Measurements from ENCODE around the gene CLPX. TPM values are rescaled to one million over a fixed set of nuclear protein-coding genes. Genes with fewer than 3 reads are reported as not detected.
A peak's percentile ranks its signal among the peaks of the same experiment; 100 is the strongest.
"Not testable (repeated sequence)": the region's sequence is repeated elsewhere in the genome, so short reads cannot be mapped to it uniquely, and the experiment has no call there.

Gene CLPX
- total RNA-seq, 1 donor from 2014 or later = 53.5 TPM

- no peak overlapping the region for H3K4me3 Mint-ChIP-seq (ENCODE audit: low read depth)
Observed at GRCh38 chr15:65197337-65197645, 12.1 kb upstream of the CLPX start.

GRCh38 chr15:65196637-65197336 lies 11.6 kb upstream of the CLPX start:
- no peaks in the 10 kb centered on the region for H3K36me3 Mint-ChIP-seq (ENCODE audit: low read depth)
- H3K9me3 Mint-ChIP-seq = no peaks in the 10 kb centered on the region
- no peak overlapping the region for H3K27ac Mint-ChIP-seq
- H3K4me3 Mint-ChIP-seq (ENCODE audit: low read depth) = no peak overlapping the region
- no peak for DNase-seq (ENCODE audit: low spot score)
- H3K27me3 Mint-ChIP-seq (ENCODE audit: low read depth) = peaks cover 4% of the 10 kb centered on the region
- no peaks in the 10 kb centered on the region for H3K4me1 Mint-ChIP-seq (ENCODE audit: low read depth)
- intact Hi-C loops (cut with micrococcal nuclease) = no loop called here

More at GRCh38 chr15:65197337-65197645, 12.1 kb upstream of the CLPX start:
- DNase-seq (ENCODE audit: low spot score) = no peak
- H3K27ac Mint-ChIP-seq = no peak overlapping the region
- H3K27me3 Mint-ChIP-seq (ENCODE audit: low read depth) = peaks cover 4% of the 10 kb centered on the region
- H3K4me1 Mint-ChIP-seq (ENCODE audit: low read depth) = no peaks in the 10 kb centered on the region
- intact Hi-C loops (cut with micrococcal nuclease) = no loop called here
- no peaks in the 10 kb centered on the region for H3K9me3 Mint-ChIP-seq
- no peaks in the 10 kb centered on the region for H3K36me3 Mint-ChIP-seq (ENCODE audit: low read depth)

GRCh38 chr15:65195548-65195923 lies 10.4 kb upstream of the CLPX start:
- H3K36me3 Mint-ChIP-seq (ENCODE audit: low read depth) = no peaks in the 10 kb centered on the region
- intact Hi-C loops (cut with micrococcal nuclease) = no loop called here
- no peak overlapping the region for H3K27ac Mint-ChIP-seq
- H3K4me1 Mint-ChIP-seq (ENCODE audit: low read depth) = no peaks in the 10 kb centered on the region
- no peak overlapping the region for H3K4me3 Mint-ChIP-seq (ENCODE audit: low read depth)
- peaks cover 4% of the 10 kb centered on the region for H3K27me3 Mint-ChIP-seq (ENCODE audit: low read depth)
- DNase-seq (ENCODE audit: low spot score) = no peak
- no peaks in the 10 kb centered on the region for H3K9me3 Mint-ChIP-seq

- Mint-ChIP-seq H3K36me3 (ENCODE audit: low read depth) (no peaks in the 10 kb centered on the region), H3K27ac (no peak overlapping the region), H3K4me3 (ENCODE audit: low read depth) (no peak overlapping the region), H3K27me3 (ENCODE audit: low read depth) (no peaks in the 10 kb centered on the region), H3K9me3 (no peaks in the 10 kb centered on the region), H3K4me1 (ENCODE audit: low read depth) (no peaks in the 10 kb centered on the region)
- intact Hi-C loops (cut with micrococcal nuclease) = no loop called here
- no peak for DNase-seq (ENCODE audit: low spot score)
Observed at GRCh38 chr15:65194826-65195547, 9.8 kb upstream of the CLPX start.

GRCh38 chr15:65192016-65192415 lies 6.9 kb upstream of the CLPX start:
- no peaks in the 10 kb centered on the region for H3K36me3 Mint-ChIP-seq (ENCODE audit: low read depth)
- no peaks in the 10 kb centered on the region for H3K4me1 Mint-ChIP-seq (ENCODE audit: low read depth)
- H3K27ac Mint-ChIP-seq = no peak overlapping the region
- H3K9me3 Mint-ChIP-seq = no peaks in the 10 kb centered on the region
- no peaks in the 10 kb centered on the region for H3K27me3 Mint-ChIP-seq (ENCODE audit: low read depth)
- no peak overlapping the region for H3K4me3 Mint-ChIP-seq (ENCODE audit: low read depth)
- intact Hi-C loops (cut with micrococcal nuclease) = no loop called here
- no peak for DNase-seq (ENCODE audit: low spot score)

GRCh38 chr15:65189102-65189740 lies 4.1 kb upstream of the CLPX start:
- peaks cover 6% of the 10 kb centered on the region for H3K4me1 Mint-ChIP-seq (ENCODE audit: low read depth)
- H3K4me3 Mint-ChIP-seq (ENCODE audit: low read depth) = no peak overlapping the region
- no peak for DNase-seq (ENCODE audit: low spot score)
- no peaks in the 10 kb centered on the region for H3K9me3 Mint-ChIP-seq
- H3K27me3 Mint-ChIP-seq (ENCODE audit: low read depth) = no peaks in the 10 kb centered on the region
- no peak overlapping the region for H3K27ac Mint-ChIP-seq
- intact Hi-C loops (cut with micrococcal nuclease) = loop anchor here (1.0 kb wide), 1 partner anchor 108 kb away; no protein-coding TSS in a partner anchor
- H3K36me3 Mint-ChIP-seq (ENCODE audit: low read depth) = peaks cover 2% of the 10 kb centered on the region

- H3K27me3 Mint-ChIP-seq (ENCODE audit: low read depth); DNase-seq (ENCODE audit: low spot score); H3K27ac Mint-ChIP-seq; H3K4me3 Mint-ChIP-seq (ENCODE audit: low read depth); intact Hi-C loops (cut with micrococcal nuclease); H3K36me3 Mint-ChIP-seq (ENCODE audit: low read depth); H3K9me3 Mint-ChIP-seq: not testable (repeated sequence)
- H3K4me1 Mint-ChIP-seq (ENCODE audit: low read depth) = peaks cover 12% of the 10 kb centered on the region
Observed at GRCh38 chr15:65188472-65188871, 3.3 kb upstream of the CLPX start.

GRCh38 chr15:65184305-65184867 lies 756 bp downstream of the CLPX start:
- Mint-ChIP-seq H3K9me3 (no peaks in the 10 kb centered on the region), H3K36me3 (ENCODE audit: low read depth) (peaks cover 21% of the 10 kb centered on the region), H3K4me3 (ENCODE audit: low read depth) (peak overlapping the region; percentile 97), H3K4me1 (ENCODE audit: low read depth) (peaks cover 29% of the 10 kb centered on the region), H3K27me3 (ENCODE audit: low read depth) (no peaks in the 10 kb centered on the region), H3K27ac (peak overlapping the region; percentile 90)
- DNase-seq (ENCODE audit: low spot score) = peak; percentile 30
- intact Hi-C loops (cut with micrococcal nuclease) = loop anchor here (2.0 to 5.0 kb wide), 3 partner anchors 52 to 482 kb away; partner anchors contain the start of genes PDCD7 and RNU5A-1

- Mint-ChIP-seq H3K27me3 (ENCODE audit: low read depth) (no peaks in the 10 kb centered on the region), H3K4me3 (ENCODE audit: low read depth) (peak overlapping the region; percentile 97), H3K27ac (peak overlapping the region; percentile 90), H3K9me3 (no peaks in the 10 kb centered on the region), H3K4me1 (ENCODE audit: low read depth) (peaks cover 29% of the 10 kb centered on the region), H3K36me3 (ENCODE audit: low read depth) (peaks cover 23% of the 10 kb centered on the region)
- no peak for DNase-seq (ENCODE audit: low spot score)
- intact Hi-C loops (cut with micrococcal nuclease) = loop anchor here (2.0 to 5.0 kb wide), 3 partner anchors 51 to 482 kb away; partner anchors contain the start of genes PDCD7 and RNU5A-1
Observed at GRCh38 chr15:65183865-65184159, 1.3 kb downstream of the CLPX start.

GRCh38 chr15:65182538-65182937 lies 2.6 kb downstream of the CLPX start:
- H3K9me3 Mint-ChIP-seq = no peaks in the 10 kb centered on the region
- no peaks in the 10 kb centered on the region for H3K27me3 Mint-ChIP-seq (ENCODE audit: low read depth)
- H3K4me3 Mint-ChIP-seq (ENCODE audit: low read depth) = peak overlapping the region; percentile 97
- intact Hi-C loops (cut with micrococcal nuclease) = loop anchor here (5.0 kb wide), 1 partner anchor 480 kb away; no protein-coding TSS in a partner anchor
- DNase-seq (ENCODE audit: low spot score) = no peak
- peaks cover 30% of the 10 kb centered on the region for H3K36me3 Mint-ChIP-seq (ENCODE audit: low read depth)
- peak overlapping the region; percentile 7 for H3K27ac Mint-ChIP-seq
- peaks cover 30% of the 10 kb centered on the region for H3K4me1 Mint-ChIP-seq (ENCODE audit: low read depth)

- H3K27me3 Mint-ChIP-seq (ENCODE audit: low read depth); H3K9me3 Mint-ChIP-seq; H3K27ac Mint-ChIP-seq; DNase-seq (ENCODE audit: low spot score): not testable (repeated sequence)
- peaks cover 37% of the 10 kb centered on the region for H3K36me3 Mint-ChIP-seq (ENCODE audit: low read depth)
- peak overlapping the region; percentile 8 for H3K4me3 Mint-ChIP-seq (ENCODE audit: low read depth)
- intact Hi-C loops (cut with micrococcal nuclease) = loop anchor here (5.0 kb wide), 1 partner anchor 479 kb away; no protein-coding TSS in a partner anchor
- peaks cover 30% of the 10 kb centered on the region for H3K4me1 Mint-ChIP-seq (ENCODE audit: low read depth)
Observed at GRCh38 chr15:65181582-65182353, 3.4 kb downstream of the CLPX start.

- Mint-ChIP-seq H3K4me1 (ENCODE audit: low read depth) (peaks cover 25% of the 10 kb centered on the region), H3K27me3 (ENCODE audit: low read depth) (no peaks in the 10 kb centered on the region), H3K9me3 (no peaks in the 10 kb centered on the region), H3K27ac (no peak overlapping the region), H3K4me3 (ENCODE audit: low read depth) (no peak overlapping the region), H3K36me3 (ENCODE audit: low read depth) (peaks cover 48% of the 10 kb centered on the region)
- DNase-seq (ENCODE audit: low spot score) = no peak
- intact Hi-C loops (cut with micrococcal nuclease) = loop anchor here (5.0 kb wide), 1 partner anchor 478 kb away; no protein-coding TSS in a partner anchor
Observed at GRCh38 chr15:65180167-65180566, 5.0 kb downstream of the CLPX start.
